Measurements from ENCODE around the gene NLGN4X. TPM values are rescaled to one million over a fixed set of nuclear protein-coding genes. Genes with fewer than 3 reads are reported as not detected.

The NLGN4X gene
- total RNA-seq = 5.6 TPM
- polyA plus RNA-seq (ENCODE audit: insufficient read depth, low read depth, low replicate concordance) = 0.41 TPM
- long read RNA-seq, donor 1 = 0 reads
- long read RNA-seq, donor 2 = 0 reads
- long read RNA-seq, donor 3, full-length matches to known transcripts = 3 of 3 reads
- long read RNA-seq, donor 3, partial matches to known transcripts = 0 of 3 reads
- long read RNA-seq, donor 3, other reads (novel, unspliced or antisense) = 0 of 3 reads
- long read RNA-seq, donor 4, full-length matches to known transcripts = 1 of 1 reads
- long read RNA-seq, donor 4, partial matches to known transcripts = 0 of 1 reads
- long read RNA-seq, donor 4, other reads (novel, unspliced or antisense) = 0 of 1 reads
- long read RNA-seq, donor 5, full-length matches to known transcripts = 1 of 1 reads
- long read RNA-seq, donor 5, partial matches to known transcripts = 0 of 1 reads
- long read RNA-seq, donor 5, other reads (novel, unspliced or antisense) = 0 of 1 reads
- long read RNA-seq, donor 6 = 0 reads
- long read RNA-seq, donor 7, full-length matches to known transcripts = 1 of 6 reads
- long read RNA-seq, donor 7, partial matches to known transcripts = 4 of 6 reads
- long read RNA-seq, donor 7, other reads (novel, unspliced or antisense) = 1 of 6 reads
- long read RNA-seq, donor 8 = 0 reads
- long read RNA-seq, donor 9 = 0 reads
- long read RNA-seq, donor 10 = 0 reads

DNA sequence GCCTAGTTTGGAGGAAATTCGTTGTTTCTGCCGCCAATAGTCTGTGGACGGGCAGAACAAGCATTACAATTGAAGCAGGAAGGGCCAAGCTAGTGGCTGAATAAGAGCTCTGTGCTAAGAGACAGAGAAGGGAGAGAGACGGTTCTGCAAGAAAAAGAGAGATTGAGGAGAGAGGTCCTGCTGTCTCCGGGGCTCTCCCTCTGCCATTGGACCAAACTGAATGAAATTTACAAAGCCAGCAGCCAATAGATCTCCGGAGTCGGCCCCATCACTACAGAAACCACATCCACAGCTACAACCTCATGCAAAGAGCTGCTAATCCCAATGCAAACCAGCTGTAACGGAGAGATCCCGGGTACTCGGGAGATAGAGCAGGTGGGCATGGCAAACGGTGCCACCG is at the start of gene NLGN4X:
NLGN4X (minus strand) TSS at position 148 of the 400 bp plus-strand sequence. CDS start 77,401 bp downstream, outside the sequence.
- H3K4me3 ChIP-seq (ENCODE audit: low read length in 3 of 3) = peak within 1 kb of the TSS in 1 of 3 donors; percentile 20
- no peak within 1 kb of the TSS for H3K27ac ChIP-seq (ENCODE audit: low read depth in 2 of 2, low read length in 2 of 2)
- peak in 4 of 5 donors; percentile 15 to 33 (median 31) for DNase-seq
- H3K9ac ChIP-seq (ENCODE audit: low read length in 3 of 3) = no peak within 1 kb of the TSS
- H3K4me1 ChIP-seq (ENCODE audit: control insufficient read depth in 2 of 3, insufficient read depth in 2 of 3, low read depth in 1 of 3, low read length in 3 of 3) = no peaks in the 10 kb centered on the region
- H3K9me3 ChIP-seq (ENCODE audit: control insufficient read depth in 2 of 3, insufficient read depth in 1 of 3, low read length in 3 of 3) = no peaks in the 10 kb centered on the region
- no peak for FAIRE-seq
- TF ChIP-seq, protein P1, sequence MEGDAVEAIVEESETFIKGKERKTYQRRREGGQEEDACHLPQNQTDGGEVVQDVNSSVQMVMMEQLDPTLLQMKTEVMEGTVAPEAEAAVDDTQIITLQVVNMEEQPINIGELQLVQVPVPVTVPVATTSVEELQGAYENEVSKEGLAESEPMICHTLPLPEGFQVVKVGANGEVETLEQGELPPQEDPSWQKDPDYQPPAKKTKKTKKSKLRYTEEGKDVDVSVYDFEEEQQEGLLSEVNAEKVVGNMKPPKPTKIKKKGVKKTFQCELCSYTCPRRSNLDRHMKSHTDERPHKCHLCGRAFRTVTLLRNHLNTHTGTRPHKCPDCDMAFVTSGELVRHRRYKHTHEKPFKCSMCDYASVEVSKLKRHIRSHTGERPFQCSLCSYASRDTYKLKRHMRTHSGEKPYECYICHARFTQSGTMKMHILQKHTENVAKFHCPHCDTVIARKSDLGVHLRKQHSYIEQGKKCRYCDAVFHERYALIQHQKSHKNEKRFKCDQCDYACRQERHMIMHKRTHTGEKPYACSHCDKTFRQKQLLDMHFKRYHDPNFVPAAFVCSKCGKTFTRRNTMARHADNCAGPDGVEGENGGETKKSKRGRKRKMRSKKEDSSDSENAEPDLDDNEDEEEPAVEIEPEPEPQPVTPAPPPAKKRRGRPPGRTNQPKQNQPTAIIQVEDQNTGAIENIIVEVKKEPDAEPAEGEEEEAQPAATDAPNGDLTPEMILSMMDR (IDR thresholded peaks at IDR 0.05; ENCODE audit: borderline replicate concordance, extremely low read depth, insufficient read depth) = no peak
- no peaks in the 10 kb centered on the region for H3K27me3 ChIP-seq (ENCODE audit: control insufficient read depth, insufficient read depth, low read length)
- H3K36me3 ChIP-seq (ENCODE audit: control insufficient read depth in 2 of 3, insufficient read depth in 3 of 3, low read length in 3 of 3) = no peaks in the 10 kb centered on the region
- intact Hi-C loops (cut with DNase I) = no loop called here

DNA sequence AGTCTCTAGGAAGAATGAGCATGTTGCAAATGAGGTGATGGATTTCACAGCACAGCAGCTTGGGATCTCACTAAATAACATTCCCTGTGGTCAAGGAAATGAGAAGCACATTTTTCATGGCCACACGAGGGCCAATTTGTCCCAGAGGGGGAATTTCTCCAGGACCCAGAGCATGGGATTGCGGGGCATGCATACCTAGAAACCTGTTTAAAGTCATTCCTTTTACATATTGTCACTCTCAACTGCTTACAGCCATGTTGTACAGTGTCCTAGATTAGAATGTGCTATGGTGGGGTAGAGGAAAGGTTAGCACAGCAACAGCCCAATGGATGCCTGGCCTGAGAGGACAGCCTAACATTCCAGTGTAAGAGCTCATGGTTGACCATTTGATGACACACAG is 37.4 kb upstream of the NLGN4X start:
- Histone ChIP-seq H3K4me1 (ENCODE audit: control insufficient read depth in 2 of 3, insufficient read depth in 2 of 3, low read depth in 1 of 3, low read length in 3 of 3) (no peaks in the 10 kb centered on the region), H3K9me3 (ENCODE audit: control insufficient read depth in 2 of 3, insufficient read depth in 1 of 3, low read length in 3 of 3) (no peaks in the 10 kb centered on the region), H3K27ac (ENCODE audit: low read depth in 2 of 2, low read length in 2 of 2) (no peak overlapping the region), H3K36me3 (ENCODE audit: control insufficient read depth in 2 of 3, insufficient read depth in 3 of 3, low read length in 3 of 3) (no peaks in the 10 kb centered on the region), H3K4me3 (ENCODE audit: low read length in 3 of 3) (no peak overlapping the region), H3K27me3 (ENCODE audit: control insufficient read depth, insufficient read depth, low read length) (no peaks in the 10 kb centered on the region), H3K9ac (ENCODE audit: low read length in 3 of 3) (no peak overlapping the region)
- DNase-seq (no peak), FAIRE-seq (no peak)
- intact Hi-C loops (cut with DNase I) = no loop called here
- TF ChIP-seq, protein P1 (IDR thresholded peaks at IDR 0.05; ENCODE audit: borderline replicate concordance, extremely low read depth, insufficient read depth) = no peak

- DNase-seq (no peak), FAIRE-seq (no peak)
- no peaks in the 10 kb centered on the region for H3K36me3 ChIP-seq (ENCODE audit: control insufficient read depth in 2 of 3, insufficient read depth in 3 of 3, low read length in 3 of 3)
- H3K9ac ChIP-seq (ENCODE audit: low read length in 3 of 3) = no peak overlapping the region
- TF ChIP-seq, protein P1 (IDR thresholded peaks at IDR 0.05; ENCODE audit: borderline replicate concordance, extremely low read depth, insufficient read depth) = no peak
- no peak overlapping the region for H3K4me3 ChIP-seq (ENCODE audit: low read length in 3 of 3)
- no peak overlapping the region for H3K27ac ChIP-seq (ENCODE audit: low read depth in 2 of 2, low read length in 2 of 2)
- intact Hi-C loops (cut with DNase I) = no loop called here
- H3K4me1 ChIP-seq (ENCODE audit: control insufficient read depth in 2 of 3, insufficient read depth in 2 of 3, low read depth in 1 of 3, low read length in 3 of 3) = no peaks in the 10 kb centered on the region
- H3K9me3 ChIP-seq (ENCODE audit: control insufficient read depth in 2 of 3, insufficient read depth in 1 of 3, low read length in 3 of 3) = no peaks in the 10 kb centered on the region
- no peaks in the 10 kb centered on the region for H3K27me3 ChIP-seq (ENCODE audit: control insufficient read depth, insufficient read depth, low read length)
Observed at GRCh38 chrX:6262959-6263358, 34.3 kb upstream of the NLGN4X start.

Data from kidney (tissue), 22 donors.